HG03432 (cell line): ENCODE results near the gene ZCWPW2.

ENCODE experiments used
- ATAC-seq: cut with Tn5 transposase; IDR thresholded peaks from one replicate; pipeline ENCODE4 v1.9.1; 2021; ENCODE audit warnings: mild to moderate bottlenecking, moderate library complexity; ENCODE audit not compliant: unreplicated experiment

ZCWPW2 gene

DNA sequence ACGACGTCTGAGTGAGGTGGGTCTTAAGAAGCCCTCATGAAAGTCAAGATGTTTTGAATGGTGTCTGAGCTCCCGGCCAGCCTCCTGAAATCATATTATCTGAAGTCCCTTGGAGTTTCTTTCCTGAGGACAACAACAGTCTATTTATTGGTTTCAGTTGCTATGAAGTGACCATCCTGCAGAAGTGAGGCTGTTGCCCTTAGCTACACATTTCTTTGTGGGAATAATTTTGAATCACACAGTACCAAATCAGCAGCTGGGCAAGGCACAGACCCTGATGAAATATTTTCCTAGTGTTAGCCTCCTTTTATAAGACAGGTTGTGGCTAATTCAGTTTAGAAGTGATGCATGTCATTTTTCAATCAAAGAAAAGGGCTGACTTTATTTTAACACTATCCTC is 220.8 kb downstream of the ZCWPW2 start:
- ATAC-seq, result no peak

DNA sequence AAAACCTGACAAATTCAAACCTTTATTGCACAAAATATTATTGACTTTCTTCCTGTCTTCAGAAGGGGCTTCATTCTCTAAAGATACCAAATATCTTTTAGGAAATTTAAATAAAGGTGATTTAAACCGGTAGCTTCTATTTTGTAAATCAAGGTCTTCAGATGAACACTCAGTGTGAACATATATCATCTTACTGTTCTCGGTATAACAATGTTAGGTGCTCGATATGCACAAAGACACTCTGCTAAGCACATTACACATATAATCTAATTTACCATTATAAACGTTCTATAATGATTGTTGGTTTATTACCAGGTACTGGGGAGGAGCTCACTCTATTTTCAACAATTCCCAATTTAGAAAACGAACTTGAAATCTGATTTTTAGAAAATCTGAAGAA is 225.5 kb downstream of the ZCWPW2 start:
- no peak for ATAC-seq

GRCh38 chr3:28575100-28575745 is 226.7 kb downstream of the ZCWPW2 start:
- ATAC-seq, result no peak
